Chondrocyte (in vitro differentiated cells): Measurements from ENCODE around the gene ARHGEF10L. TPM values are rescaled to one million over a fixed set of nuclear protein-coding genes. Genes with fewer than 3 reads are reported as not detected.

Experiments
- DNase-seq: peaks from one replicate; pipeline ENCODE4 v3.0.0; 2021; ENCODE audit warnings: mixed read lengths, low spot score
- H3K27ac Mint-ChIP-seq: one replicate; pipeline ENCODE4 v1.8.0; 2021; ENCODE audit warnings: mild to moderate bottlenecking, moderate library complexity, mixed read lengths; ENCODE audit not compliant: unreplicated experiment
- H3K27me3 Mint-ChIP-seq: 2 replicates; pipeline ENCODE4 v1.8.0; 2021; ENCODE audit warnings: low read depth, mixed read lengths
- H3K36me3 Mint-ChIP-seq: 2 replicates; pipeline ENCODE4 v1.8.0; 2021; ENCODE audit warnings: low read depth, mixed read lengths
- H3K4me1 Mint-ChIP-seq: 2 replicates; pipeline ENCODE4 v1.8.0; 2021; ENCODE audit warnings: low read depth, mild to moderate bottlenecking, mixed read lengths
- H3K4me3 Mint-ChIP-seq: one replicate; pipeline ENCODE4 v1.8.0; 2021; ENCODE audit warnings: mild to moderate bottlenecking, moderate library complexity, mixed read lengths; ENCODE audit not compliant: unreplicated experiment
- H3K9me3 Mint-ChIP-seq: 2 replicates; pipeline ENCODE4 v1.8.0; 2021; ENCODE audit warnings: low read depth, mixed read lengths
- total RNA-seq: library from RNA; stranded (reverse); gene quantifications from 3 replicates; pipeline ENCODE4 v1.2.1, GENCODE V29; 2021
- TF ChIP-seq, protein P1 (sequence below): fragments of 200-600 bp; sonication (generic); IDR thresholded peaks from 2 replicates; pipeline ENCODE4 v1.5.0; 2021; ENCODE audit warnings: antibody characterized with exemption, mild to moderate bottlenecking, moderate library complexity

The ARHGEF10L gene
- total RNA-seq, 1 donor from 2014 or later = 40.0 TPM

DNA sequence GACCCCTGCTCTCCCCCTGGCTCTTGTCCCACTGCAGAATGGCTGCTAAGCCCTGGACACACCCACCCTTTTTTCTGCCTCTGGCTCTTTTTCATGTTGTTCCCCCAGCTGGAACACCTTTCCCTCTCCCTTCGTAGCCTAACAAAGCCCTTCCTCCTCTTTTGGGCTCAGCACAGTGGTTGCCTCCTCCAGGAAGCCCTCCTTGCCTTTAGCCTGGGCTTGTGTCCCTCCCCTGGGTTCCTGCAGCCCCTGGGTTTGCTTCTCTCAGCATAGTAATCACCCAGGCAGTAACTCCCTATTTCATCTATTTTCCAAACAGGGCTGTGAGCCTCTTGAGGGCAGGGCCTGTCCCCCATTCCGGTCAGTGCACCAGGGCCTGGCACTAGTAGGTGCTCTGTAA, 195.8 kb downstream of the ARHGEF10L start:
- DNase-seq = no peak
- H3K9me3 Mint-ChIP-seq = no peaks in the 10 kb centered on the region
- peaks cover 18% of the 10 kb centered on the region for H3K27me3 Mint-ChIP-seq
- no peak overlapping the region for H3K4me3 Mint-ChIP-seq
- no peak overlapping the region for H3K27ac Mint-ChIP-seq
- no peaks in the 10 kb centered on the region for H3K4me1 Mint-ChIP-seq
- TF ChIP-seq, protein P1, sequence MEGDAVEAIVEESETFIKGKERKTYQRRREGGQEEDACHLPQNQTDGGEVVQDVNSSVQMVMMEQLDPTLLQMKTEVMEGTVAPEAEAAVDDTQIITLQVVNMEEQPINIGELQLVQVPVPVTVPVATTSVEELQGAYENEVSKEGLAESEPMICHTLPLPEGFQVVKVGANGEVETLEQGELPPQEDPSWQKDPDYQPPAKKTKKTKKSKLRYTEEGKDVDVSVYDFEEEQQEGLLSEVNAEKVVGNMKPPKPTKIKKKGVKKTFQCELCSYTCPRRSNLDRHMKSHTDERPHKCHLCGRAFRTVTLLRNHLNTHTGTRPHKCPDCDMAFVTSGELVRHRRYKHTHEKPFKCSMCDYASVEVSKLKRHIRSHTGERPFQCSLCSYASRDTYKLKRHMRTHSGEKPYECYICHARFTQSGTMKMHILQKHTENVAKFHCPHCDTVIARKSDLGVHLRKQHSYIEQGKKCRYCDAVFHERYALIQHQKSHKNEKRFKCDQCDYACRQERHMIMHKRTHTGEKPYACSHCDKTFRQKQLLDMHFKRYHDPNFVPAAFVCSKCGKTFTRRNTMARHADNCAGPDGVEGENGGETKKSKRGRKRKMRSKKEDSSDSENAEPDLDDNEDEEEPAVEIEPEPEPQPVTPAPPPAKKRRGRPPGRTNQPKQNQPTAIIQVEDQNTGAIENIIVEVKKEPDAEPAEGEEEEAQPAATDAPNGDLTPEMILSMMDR = no peak
- H3K36me3 Mint-ChIP-seq = no peaks in the 10 kb centered on the region

DNA sequence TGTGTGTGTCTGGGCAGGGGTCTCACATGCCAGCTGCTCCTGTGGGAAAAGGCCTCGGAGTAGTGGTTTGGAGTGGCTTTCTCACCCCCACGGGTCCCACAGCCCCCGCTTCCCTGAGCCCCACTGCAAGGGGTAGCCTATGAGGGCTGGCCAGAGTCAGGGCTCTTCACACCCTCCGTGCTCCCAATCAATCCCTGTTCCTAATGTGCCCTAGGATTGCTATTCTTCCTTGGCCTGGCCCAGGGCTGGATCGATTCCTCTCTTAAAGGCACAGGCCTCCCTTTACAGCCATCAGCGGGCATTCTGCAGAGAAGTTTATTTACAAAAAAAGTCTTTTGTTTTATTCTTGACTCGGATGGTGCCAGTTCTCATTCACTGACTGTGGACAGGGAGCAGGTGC, 196.3 kb downstream of the ARHGEF10L start:
- no peak overlapping the region for H3K27ac Mint-ChIP-seq

DNA sequence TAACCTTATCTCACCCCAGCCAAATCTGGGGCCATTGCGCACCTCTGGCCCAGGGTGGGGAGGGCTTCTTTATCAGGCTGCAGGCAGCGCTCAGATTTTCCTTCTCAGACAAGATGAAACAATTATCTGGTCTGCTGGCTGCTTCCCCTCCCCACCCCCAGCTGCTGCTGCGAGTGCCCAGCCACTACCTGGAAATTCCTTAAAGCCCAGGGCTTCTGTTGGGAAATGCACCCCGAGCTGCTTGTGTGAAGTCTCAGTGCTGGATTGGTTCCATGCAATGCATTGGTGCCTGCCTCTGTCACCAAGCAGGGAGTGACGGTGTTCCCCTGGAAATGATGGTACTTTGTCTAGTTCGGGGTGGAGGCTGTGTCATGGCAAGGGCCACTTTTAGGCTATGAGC, 197.1 kb downstream of the ARHGEF10L start:
- Mint-ChIP-seq H3K27ac (no peak overlapping the region), H3K4me3 (no peak overlapping the region), H3K9me3 (no peaks in the 10 kb centered on the region), H3K4me1 (no peaks in the 10 kb centered on the region), H3K27me3 (peaks cover 25% of the 10 kb centered on the region), H3K36me3 (no peaks in the 10 kb centered on the region)
- DNase-seq = no peak
- TF ChIP-seq, protein P1 = no peak

More for the DNA sequence above, 196.3 kb downstream of the ARHGEF10L start:
- Mint-ChIP-seq H3K4me3 (no peak overlapping the region), H3K4me1 (no peaks in the 10 kb centered on the region), H3K36me3 (no peaks in the 10 kb centered on the region), H3K27me3 (peaks cover 20% of the 10 kb centered on the region), H3K9me3 (no peaks in the 10 kb centered on the region)
- TF ChIP-seq, protein P1 = no peak
- DNase-seq = no peak

DNA sequence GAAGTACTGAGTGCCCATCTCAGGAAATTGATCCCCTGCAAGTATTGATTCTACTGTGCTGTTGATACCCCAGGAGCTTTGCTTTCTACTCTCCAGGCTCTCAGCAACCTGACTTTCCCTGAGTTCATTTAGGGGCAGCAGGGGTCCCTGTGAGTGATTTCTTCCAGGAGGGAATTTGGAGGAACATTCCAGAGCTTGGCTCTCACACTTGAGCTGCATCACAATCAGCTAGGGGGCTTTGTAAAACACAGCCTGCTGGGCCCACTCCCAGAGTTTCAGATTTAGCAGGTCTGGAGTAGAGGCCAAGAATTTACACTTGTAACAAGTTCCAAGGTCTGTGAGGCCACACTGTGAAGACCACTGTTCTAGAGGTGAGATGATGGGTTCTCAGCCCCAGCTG, 199.6 kb downstream of the ARHGEF10L start:
- TF ChIP-seq, protein P1 = no peak
- H3K27ac Mint-ChIP-seq = no peak overlapping the region
- no peaks in the 10 kb centered on the region for H3K4me1 Mint-ChIP-seq
- peaks cover 32% of the 10 kb centered on the region for H3K27me3 Mint-ChIP-seq
- H3K4me3 Mint-ChIP-seq = no peak overlapping the region
- no peaks in the 10 kb centered on the region for H3K9me3 Mint-ChIP-seq
- H3K36me3 Mint-ChIP-seq = no peaks in the 10 kb centered on the region
- no peak for DNase-seq

DNA sequence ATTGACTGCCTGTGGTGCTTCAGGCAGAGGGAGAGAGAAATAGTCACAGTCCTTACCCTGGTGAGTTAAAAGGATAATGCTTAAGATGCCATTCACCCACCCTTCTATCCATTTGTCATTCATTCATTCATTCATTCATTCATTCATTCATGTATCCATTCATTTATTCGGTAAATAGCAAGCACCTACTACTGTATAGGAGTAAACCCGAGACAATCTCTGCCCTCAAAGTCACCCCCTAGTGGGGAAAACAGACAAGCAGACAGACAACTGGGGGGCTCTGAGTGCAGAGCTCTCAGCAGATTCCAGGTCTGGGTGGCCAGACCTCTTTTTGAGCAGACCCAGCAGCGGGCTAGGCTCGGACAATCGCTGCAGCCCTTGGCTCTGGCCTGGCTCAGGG, 201.6 kb downstream of the ARHGEF10L start:
- H3K4me3 Mint-ChIP-seq = no peak overlapping the region
- TF ChIP-seq, protein P1 = no peak
- H3K9me3 Mint-ChIP-seq = no peaks in the 10 kb centered on the region
- no peaks in the 10 kb centered on the region for H3K4me1 Mint-ChIP-seq
- peaks cover 2% of the 10 kb centered on the region for H3K36me3 Mint-ChIP-seq
- no peak for DNase-seq
- no peak overlapping the region for H3K27ac Mint-ChIP-seq
- peaks cover 44% of the 10 kb centered on the region for H3K27me3 Mint-ChIP-seq
